HG02588 (cell line): ENCODE results near the gene VAMP5.
"Not testable (repeated sequence)": the region's sequence is repeated elsewhere in the genome, so short reads cannot be mapped to it uniquely, and the experiment has no call there.

Source experiments
- ATAC-seq: cut with Tn5 transposase; IDR thresholded peaks from one replicate; pipeline ENCODE4 v1.9.1; 2021; ENCODE audit warnings: mild to moderate bottlenecking, moderate library complexity; ENCODE audit not compliant: unreplicated experiment

The VAMP5 gene, protein sequence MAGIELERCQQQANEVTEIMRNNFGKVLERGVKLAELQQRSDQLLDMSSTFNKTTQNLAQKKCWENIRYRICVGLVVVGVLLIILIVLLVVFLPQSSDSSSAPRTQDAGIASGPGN

DNA sequence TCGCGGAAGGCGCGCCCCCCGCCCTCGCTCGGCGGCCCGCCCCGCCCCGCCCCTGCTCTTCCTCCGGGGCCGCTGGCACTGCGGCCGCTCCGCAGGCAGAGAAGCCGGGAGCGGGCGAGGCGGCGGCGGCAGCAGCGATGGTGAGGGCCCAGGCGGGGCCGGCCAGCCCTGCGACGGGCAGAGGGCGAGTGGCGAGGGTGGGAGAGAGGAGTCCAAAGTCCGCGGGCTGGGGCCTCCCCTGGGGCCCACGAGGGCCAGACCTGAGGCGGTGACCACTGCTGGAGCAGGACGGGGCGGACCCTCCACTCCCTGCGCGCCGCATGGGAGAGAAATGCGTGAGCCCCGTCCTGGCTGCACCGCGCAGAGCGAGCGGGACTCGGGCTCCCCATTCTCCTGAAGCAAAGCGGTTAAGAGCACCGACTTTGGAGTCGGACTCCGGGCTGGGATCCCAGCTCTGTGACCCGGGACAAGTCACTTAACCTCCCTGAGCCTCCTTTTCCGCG is at the start of gene VAMP5:
Gene VAMP5 (plus strand): TSS at position 78 of the 503 bp plus-strand sequence. CDS start 60 bp downstream, at position 138.
- peak; percentile 29 for ATAC-seq

GRCh38 chr2:85534881-85535280 is 49.4 kb upstream of the VAMP5 start:
- no peak for ATAC-seq

DNA sequence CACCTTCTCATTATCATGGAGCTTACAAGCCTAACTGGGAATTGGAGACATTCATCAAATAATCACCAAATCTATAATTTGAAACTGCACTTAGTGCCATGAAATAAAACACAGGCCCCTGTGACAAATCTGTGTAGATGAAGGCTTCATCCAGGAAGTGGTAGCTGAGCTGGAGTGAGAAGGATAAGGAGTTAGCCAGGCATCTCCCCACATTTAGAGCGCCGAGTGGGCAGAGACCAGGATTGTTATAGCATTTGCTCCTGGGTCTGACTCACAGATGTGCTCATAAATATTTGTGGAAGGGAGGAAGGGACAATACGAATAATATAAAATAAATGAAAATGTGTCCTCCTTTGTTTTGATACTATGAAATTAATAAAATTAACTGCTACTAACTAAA is 47.8 kb upstream of the VAMP5 start:
- ATAC-seq: no peak

DNA sequence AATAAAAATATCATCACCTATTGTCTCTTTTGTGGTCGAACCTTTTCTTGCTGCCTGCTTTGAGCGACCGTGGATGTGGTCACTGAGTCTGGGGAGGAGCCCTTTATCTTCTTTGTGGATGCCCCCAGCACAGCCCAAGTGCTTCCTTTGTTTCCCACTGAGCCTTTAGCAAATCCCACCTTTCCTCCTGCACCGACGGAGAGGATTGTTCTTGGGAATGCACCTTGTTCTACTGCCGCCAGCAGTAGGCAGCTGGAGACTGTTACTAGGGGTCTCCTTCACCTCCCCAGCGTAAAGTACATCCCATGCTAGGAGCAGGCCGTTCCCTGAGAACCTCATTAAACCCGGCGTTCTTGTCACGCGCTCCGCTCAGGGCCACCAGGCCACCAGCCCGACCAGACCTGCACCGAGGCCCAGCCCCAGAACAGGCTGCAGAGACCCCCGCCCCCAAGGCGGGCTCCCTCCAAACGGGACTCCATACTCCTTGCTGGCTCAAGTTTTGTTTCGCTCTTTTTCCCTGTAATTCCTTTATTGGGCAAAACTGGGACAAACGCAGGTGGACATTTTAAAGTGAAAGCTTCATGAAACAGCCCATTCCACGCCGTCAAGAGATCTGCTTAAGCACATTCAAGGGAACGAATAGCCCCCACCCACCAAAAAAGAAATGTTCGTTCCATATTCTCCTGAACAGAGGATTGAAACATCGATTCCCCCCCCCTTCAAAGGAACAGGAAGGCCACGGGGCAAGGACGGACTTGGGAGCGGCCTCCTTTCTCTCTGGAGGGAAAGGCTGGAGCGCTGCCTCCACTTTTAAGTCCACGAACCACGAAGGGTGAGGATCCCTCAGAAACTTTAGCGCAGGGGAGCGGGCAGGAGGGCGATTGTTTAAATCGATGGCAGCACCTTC is 46.4 kb upstream of the VAMP5 start:
- ATAC-seq: no peak

- ATAC-seq: peak; percentile 70
Observed at GRCh38 chr2:85538507-85539360, 45.5 kb upstream of the VAMP5 start, which contains the start of gene MAT2A. Gene MAT2A (plus strand): TSS chr2:85539168. CDS start chr2:85539288, 120 bp downstream.

DNA sequence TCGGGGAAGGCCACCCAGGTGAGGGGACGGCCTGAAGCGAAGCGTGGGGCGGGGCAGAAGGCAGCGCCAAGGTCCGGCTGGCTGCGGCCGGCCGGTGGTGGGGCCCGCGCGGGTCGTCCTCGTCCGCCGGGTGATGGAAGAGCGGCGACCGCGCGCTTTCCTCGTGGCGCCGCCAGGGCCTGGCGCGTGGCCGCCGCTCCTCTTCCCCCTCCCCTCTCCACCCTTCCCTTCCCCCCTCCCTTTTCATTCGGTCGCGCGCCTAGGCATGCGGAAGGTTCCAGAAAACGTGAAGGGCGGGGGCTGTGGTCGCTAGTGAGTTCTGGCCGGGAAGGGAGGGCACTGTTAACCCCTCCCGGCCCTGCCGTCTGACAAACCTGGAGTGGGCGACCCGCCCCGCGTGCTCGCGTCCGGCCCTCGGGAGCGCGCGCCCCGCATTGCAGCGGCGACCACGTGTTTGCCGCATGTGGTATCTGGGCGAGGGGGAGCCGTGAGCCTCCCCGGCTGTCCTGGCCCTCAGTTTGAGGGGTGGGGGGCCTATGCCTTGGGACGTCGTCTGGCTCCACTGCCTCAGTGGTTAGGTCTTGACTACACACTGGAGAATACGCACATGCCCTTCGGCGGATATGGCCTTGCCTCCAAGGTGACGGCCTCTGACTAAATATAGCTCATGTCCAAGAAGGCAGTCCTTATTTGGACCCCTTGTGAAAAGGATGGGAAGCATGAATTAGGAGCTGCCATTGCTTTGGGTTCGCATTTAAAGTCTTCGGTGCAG is 44.7 kb upstream of the VAMP5 start:
- peak; percentile 26 for ATAC-seq

DNA sequence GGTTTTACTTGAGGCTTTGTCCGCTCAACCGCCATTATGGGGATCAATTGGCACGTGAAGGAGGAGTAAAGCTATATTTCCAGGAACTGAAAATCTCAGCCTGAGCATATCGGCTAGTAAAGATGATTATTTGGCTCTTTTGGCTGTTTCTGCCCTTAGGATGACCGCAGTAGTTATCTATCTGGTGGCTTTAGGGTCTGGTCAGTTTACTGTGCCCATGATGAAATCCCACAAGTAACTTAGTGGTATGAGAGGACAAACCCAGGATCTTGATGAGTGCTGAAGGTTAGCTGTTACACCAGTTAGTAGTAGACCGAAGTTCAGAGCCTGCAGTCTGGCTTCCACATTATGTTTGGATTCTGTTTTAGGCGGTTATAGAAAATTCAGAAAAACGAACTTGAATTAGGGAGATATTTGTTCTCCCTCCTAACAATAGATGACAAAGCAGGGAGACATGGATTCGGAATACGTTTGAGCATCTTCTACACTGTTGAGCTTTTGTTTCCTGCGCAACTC is 44.0 kb upstream of the VAMP5 start:
- no peak for ATAC-seq

DNA sequence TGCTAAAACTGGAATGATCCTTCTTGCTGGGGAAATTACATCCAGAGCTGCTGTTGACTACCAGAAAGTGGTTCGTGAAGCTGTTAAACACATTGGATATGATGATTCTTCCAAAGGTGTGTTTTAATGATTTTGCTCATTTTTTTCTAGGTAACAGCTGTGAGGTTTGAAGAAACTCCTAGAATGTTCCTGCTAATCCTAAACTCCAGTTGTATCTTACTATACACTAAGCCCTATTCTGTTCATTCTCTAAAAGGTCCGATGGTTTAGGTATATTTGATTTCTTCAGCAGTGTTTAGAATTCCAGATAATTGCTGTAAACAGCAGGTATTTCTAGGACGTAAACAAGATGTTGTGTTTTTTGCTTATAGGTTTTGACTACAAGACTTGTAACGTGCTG is 43.0 kb upstream of the VAMP5 start:
- no peak for ATAC-seq

DNA sequence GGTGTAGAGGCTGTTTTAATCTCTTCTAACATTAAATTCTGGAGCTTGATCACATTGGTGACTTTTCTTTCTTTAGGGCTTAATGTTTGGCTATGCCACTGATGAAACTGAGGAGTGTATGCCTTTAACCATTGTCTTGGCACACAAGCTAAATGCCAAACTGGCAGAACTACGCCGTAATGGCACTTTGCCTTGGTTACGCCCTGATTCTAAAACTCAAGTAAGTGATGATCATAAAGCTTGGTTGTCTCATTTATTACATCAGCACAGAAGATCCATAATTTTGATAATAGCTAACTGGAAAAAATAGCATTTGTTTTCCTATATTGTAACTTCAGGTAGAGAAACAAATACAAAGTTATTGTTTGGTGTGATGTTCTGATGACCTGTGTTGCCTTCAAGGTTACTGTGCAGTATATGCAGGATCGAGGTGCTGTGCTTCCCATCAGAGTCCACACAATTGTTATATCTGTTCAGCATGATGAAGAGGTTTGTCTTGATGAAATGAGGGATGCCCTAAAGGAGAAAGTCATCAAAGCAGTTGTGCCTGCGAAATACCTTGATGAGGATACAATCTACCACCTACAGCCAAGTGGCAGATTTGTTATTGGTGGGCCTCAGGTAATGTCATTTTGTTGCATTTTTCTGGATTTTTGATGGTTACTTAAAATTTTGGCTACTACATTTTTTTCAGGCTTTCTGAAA is 42.3 kb upstream of the VAMP5 start:
- no peak for ATAC-seq

DNA sequence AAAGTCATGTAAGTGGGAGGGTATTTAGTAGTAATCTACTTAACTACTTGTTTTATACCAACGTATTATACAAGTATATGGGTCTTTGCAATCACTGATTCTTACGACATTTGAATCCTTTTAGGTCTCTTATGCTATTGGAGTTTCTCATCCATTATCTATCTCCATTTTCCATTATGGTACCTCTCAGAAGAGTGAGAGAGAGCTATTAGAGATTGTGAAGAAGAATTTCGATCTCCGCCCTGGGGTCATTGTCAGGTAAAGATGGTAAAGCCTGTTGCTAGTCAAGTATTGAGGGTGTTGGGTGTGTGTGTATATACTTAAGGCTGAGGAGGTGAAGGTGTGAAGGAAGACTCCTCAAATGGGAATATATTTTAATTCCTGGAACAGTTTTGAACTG is 41.5 kb upstream of the VAMP5 start:
- ATAC-seq: no peak

- ATAC-seq: not testable (repeated sequence)
Observed at GRCh38 chr2:85544254-85544691, 40.0 kb upstream of the VAMP5 start.

GRCh38 chr2:85544915-85545779 is 39.1 kb upstream of the VAMP5 start:
- ATAC-seq: not testable (repeated sequence)

DNA sequence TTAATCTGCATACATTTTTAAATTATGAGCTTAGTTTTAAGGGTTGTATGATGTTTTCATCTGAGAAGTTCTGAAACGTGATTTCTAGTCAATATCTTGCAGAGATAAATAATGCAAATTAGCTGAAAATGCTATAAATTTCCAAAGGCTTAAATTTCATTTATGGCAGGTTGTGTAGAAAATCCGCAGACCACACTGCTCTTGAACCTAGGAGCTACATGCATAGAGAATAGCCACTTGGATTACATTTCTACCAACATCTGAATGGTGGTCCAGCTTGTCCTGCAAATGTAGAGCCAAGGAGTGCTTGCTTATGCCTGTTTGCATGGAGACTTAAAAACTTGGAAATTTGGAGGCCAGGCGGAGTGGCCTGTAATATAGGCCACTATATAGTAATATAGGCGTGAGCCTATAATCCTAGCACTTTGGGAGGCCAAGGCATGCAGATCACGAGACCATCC is 38.4 kb upstream of the VAMP5 start:
- ATAC-seq: no peak

- ATAC-seq: no peak
Observed at GRCh38 chr2:85547089-85547858, 37.0 kb upstream of the VAMP5 start.

GRCh38 chr2:85547859-85548607 is 36.2 kb upstream of the VAMP5 start:
- no peak for ATAC-seq

GRCh38 chr2:85548608-85548900 is 35.7 kb upstream of the VAMP5 start:
- ATAC-seq: no peak

DNA sequence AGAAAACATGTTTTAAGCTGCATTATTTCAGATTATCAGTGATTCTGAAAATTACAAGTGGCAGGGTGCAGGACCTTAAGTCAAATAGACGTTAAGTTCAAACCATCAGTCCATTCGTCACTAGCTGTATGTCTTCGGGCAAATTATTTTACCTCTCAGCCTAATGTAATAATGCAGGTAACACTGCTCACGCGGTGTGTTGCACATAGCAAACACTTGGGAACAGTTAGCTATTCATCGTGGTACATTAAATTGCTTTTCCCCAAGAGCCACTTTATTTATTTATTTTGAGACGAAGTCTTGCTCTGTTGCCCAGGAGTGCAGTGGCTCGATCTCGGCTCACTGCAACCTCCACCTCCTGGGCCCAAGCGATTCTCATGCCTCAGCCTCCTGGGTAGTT is 35.1 kb upstream of the VAMP5 start:
- no peak for ATAC-seq
